SK-N-SH (cell line): ENCODE measurements around the gene DHRS13. TPM values are rescaled to one million over a fixed set of nuclear protein-coding genes. Genes with fewer than 3 reads are reported as not detected.

Experiments used
- CTCF ChIA-PET: fragments of 300-600, 350-600 bp; formaldehyde crosslinking; extraction: SDS; loops from one replicate; lab custom pipeline; 2021; lab: Yijun Ruan, JAX
- POLR2A ChIA-PET: fragments of 350-600 bp; sonication (Branson Sonifier 250); formaldehyde crosslinking; extraction: SDS; loops from one replicate; lab custom pipeline; 2020; ENCODE audit warnings: antibody characterized with exemption, inconsistent platforms; lab: Yijun Ruan, JAX
- DNase-seq: peaks from one replicate; pipeline ENCODE4 v3.0.0; 2012
- H2AFZ ChIP-seq: fragments of 200-600 bp; sonication (generic); 2 replicates; pipeline ENCODE4 v1.8.1; 2016; ENCODE audit warnings: antibody characterized with exemption, mild to moderate bottlenecking, low read depth
- H3F3A ChIP-seq: fragments of 200-600 bp; sonication (generic); replicated peaks from 2 replicates; pipeline ENCODE3; 2016; ENCODE audit warnings: antibody characterized with exemption, mild to moderate bottlenecking; ENCODE audit not compliant: insufficient read depth
- H3K27ac ChIP-seq, 2 experiments: fragments of 200-500 bp in 1 of 2; fragments of 200-600 bp in 1 of 2; sonication (Bioruptor generic) in 1 of 2; sonication (generic), shearing (Covaris generic) in 1 of 2; 2 replicates each; pipeline versions ENCODE4 v1.5.1 to v1.6.1; 2014 to 2016; ENCODE audit warnings: low read depth in 2 of 2, inconsistent platforms in 1 of 2, low read length in 1 of 2, mild to moderate bottlenecking in 1 of 2, mixed read lengths in 1 of 2
- H3K27me3 ChIP-seq: fragments of 200-600 bp; sonication (generic), shearing (Covaris generic); 2 replicates; pipeline ENCODE4 v1.6.1; 2016; ENCODE audit warnings: mixed run types; ENCODE audit not compliant: insufficient read depth
- H3K36me3 ChIP-seq, 2 experiments: fragments of 200-500 bp in 1 of 2; fragments of 200-600 bp in 1 of 2; sonication (Bioruptor generic) in 1 of 2; sonication (generic) in 1 of 2; replicated peaks in 1 of 2; 2 replicates each; pipeline versions ENCODE3 to v1.5.1; 2014 to 2016; ENCODE audit warnings: low read length in 1 of 2, mild to moderate bottlenecking in 1 of 2; ENCODE audit not compliant: insufficient read depth in 2 of 2, control insufficient read depth in 1 of 2
- H3K4me1 ChIP-seq, 2 experiments: fragments of 200-500 bp in 1 of 2; fragments of 200-600 bp in 1 of 2; sonication (Bioruptor generic) in 1 of 2; sonication (generic), shearing (Covaris generic) in 1 of 2; 2 replicates each; pipeline versions ENCODE4 v1.5.1 to v1.6.1; 2014 to 2016; ENCODE audit warnings: low read depth in 1 of 2, low read length in 1 of 2, mixed run types in 1 of 2; ENCODE audit not compliant: insufficient read depth in 2 of 2, control insufficient read depth in 1 of 2
- H3K4me2 ChIP-seq: fragments of 200-600 bp; sonication (generic), shearing (Covaris generic); 2 replicates; pipeline ENCODE4 v1.6.1; 2017; ENCODE audit warnings: mixed run types
- H3K4me3 ChIP-seq, 2 experiments: fragments of 200-500 bp in 1 of 2; fragments of 200-600 bp in 1 of 2; sonication (Bioruptor generic) in 1 of 2; sonication (generic), shearing (Covaris generic) in 1 of 2; 2 replicates each; pipeline versions ENCODE4 v1.5.1 to v1.8.1; 2014 to 2016; ENCODE audit warnings: low read depth in 2 of 2, inconsistent platforms in 1 of 2, low read length in 1 of 2, mild to moderate bottlenecking in 1 of 2, mixed read lengths in 1 of 2, moderate library complexity in 1 of 2
- H3K79me2 ChIP-seq: fragments of 200-600 bp; sonication (generic); 2 replicates; pipeline ENCODE4 v1.8.1; 2017; ENCODE audit warnings: mild to moderate bottlenecking; ENCODE audit not compliant: insufficient read depth
- H3K9ac ChIP-seq: fragments of 200-600 bp; sonication (generic); 2 replicates; pipeline ENCODE4 v1.6.1; 2017; ENCODE audit warnings: mixed run types
- H3K9me2 ChIP-seq: fragments of 200-600 bp; sonication (generic); 2 replicates; pipeline ENCODE4 v1.6.1; 2017; ENCODE audit warnings: mixed run types
- H3K9me3 ChIP-seq: fragments of 200-600 bp; sonication (generic); 2 replicates; pipeline ENCODE4 v1.6.1; 2017; ENCODE audit warnings: mixed run types, mild to moderate bottlenecking, moderate library complexity
- H4K20me1 ChIP-seq: fragments of 200-600 bp; sonication (generic); 2 replicates; pipeline ENCODE4 v1.6.1; 2017; ENCODE audit warnings: mild to moderate bottlenecking, mixed run types; ENCODE audit not compliant: insufficient read depth
- ELF1 ChIP-seq: IDR thresholded peaks from 2 replicates; pipeline ENCODE4 v1.4.0; 2012
- EP300 ChIP-seq, 2 experiments: IDR thresholded peaks; 2 replicates each; pipeline versions ENCODE4 v1.4.0 to v1.6.1; 2012; ENCODE audit warnings: borderline replicate concordance in 1 of 2, low read depth in 1 of 2, low read length in 1 of 2
- FOSL2 ChIP-seq: IDR thresholded peaks from 2 replicates; pipeline ENCODE4 v1.4.0; 2012; ENCODE audit warnings: low read depth, mild to moderate bottlenecking, moderate library complexity, borderline replicate concordance
- FOXJ3 ChIP-seq: sonication (generic); formaldehyde crosslinking; IDR thresholded peaks from 2 replicates; pipeline ENCODE4 v1.5.1; 2020; ENCODE audit warnings: mild to moderate bottlenecking, missing genetic modification reagents
- JUND ChIP-seq: IDR thresholded peaks from 2 replicates; pipeline ENCODE4 v1.4.0; 2012
- NFIC ChIP-seq: IDR thresholded peaks from 2 replicates; pipeline ENCODE4 v1.4.0; 2012; ENCODE audit warnings: borderline replicate concordance
- RAD21 ChIP-seq: IDR thresholded peaks from 2 replicates; pipeline ENCODE4 v1.6.1; 2012; ENCODE audit warnings: mild to moderate bottlenecking, low read length
- SIN3A ChIP-seq: IDR thresholded peaks from 2 replicates; pipeline ENCODE4 v1.6.1; 2012; ENCODE audit warnings: low read depth, mild to moderate bottlenecking, low read length, moderate library complexity, borderline replicate concordance
- SMC3 ChIP-seq: IDR thresholded peaks from 2 replicates; pipeline ENCODE4 v1.6.1; 2012; ENCODE audit warnings: low read depth, low read length, improper control_type of control experiment
- TAF1 ChIP-seq: IDR thresholded peaks from 2 replicates; pipeline ENCODE4 v1.6.1; 2012; ENCODE audit warnings: low read depth, mild to moderate bottlenecking, low read length, moderate library complexity, borderline replicate concordance
- WGBS: methylation state at CpG from one replicate; pipeline ENCODE4 v1.1.6; 2017; ENCODE audit warnings: low lambda C conversion rate; 5-methylcytosine and 5-hydroxymethylcytosine counted together
- polyA plus RNA-seq, 3 experiments: library from polyadenylated mRNA; depleted of rRNA; stranded (reverse); fragments of >200 nt; gene quantifications; 2 replicates each; pipeline ENCODE4 v1.2.3, GENCODE V29; 2012
- TF ChIP-seq, protein P1 (sequence below): IDR thresholded peaks from 2 replicates; pipeline ENCODE4 v1.4.0; 2012; ENCODE audit warnings: low read depth
- TF ChIP-seq, protein P2 (sequence below): fragments of 200-600 bp; sonication (generic); IDR thresholded peaks from 2 replicates; pipeline ENCODE4 v1.6.1; 2017; ENCODE audit warnings: antibody characterized with exemption, mild to moderate bottlenecking, moderate library complexity
- TF ChIP-seq, protein P3 (sequence below): IDR thresholded peaks from 2 replicates; pipeline ENCODE4 v1.4.0; 2012; ENCODE audit warnings: low read depth, borderline replicate concordance
- TF ChIP-seq, protein P4 (sequence below): IDR thresholded peaks from 2 replicates; pipeline ENCODE4; 2012

The DHRS13 gene
- polyA plus RNA-seq, 1 of the 3 experiments (the other 2 are of a cell fraction), result 7.4 TPM

DNA sequence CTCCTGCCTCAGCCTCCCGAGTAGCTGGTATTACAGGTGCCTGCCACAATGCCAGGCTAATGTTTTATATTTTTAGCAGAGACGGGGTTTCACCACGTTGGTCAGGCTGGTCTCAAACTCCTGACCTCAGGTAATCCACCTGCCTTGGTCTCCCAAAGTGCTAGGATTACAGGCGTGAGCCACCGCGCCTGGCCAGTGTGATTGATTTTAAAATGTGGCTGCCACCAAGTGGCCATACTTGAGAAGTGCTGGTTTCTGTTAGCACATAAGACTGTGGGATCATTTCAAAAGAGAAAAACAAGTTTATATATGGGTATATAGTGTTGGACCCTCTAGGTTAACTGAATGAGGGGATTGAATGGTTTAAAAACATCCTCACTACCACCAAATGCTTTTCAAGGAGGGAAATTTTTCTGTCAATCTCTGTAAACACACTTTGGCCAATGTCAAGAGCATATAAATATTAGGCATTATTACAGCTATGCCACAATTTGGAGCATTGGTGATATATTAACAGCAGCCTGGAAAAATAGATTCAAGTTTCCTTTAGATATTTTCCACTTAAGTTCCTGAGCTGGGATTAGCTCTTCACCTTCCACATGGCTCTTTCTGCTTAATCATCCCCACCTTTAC lies 13.5 kb upstream of the DHRS13 start:
- ChIA-PET POLR2A (no interaction called here), CTCF (interaction anchor here (0.6 to 5.2 kb wide), 24 partner anchors 9 to 592 kb away, joined by 3 to 44 read pairs (median 5); partner anchors contain the start of genes FLOT2, NEK8 and TLCD1)
- Histone ChIP-seq H2AFZ (no peak overlapping the region), H3K27ac (no peak overlapping the region), H3F3A (peaks cover 17% of the 10 kb centered on the region), H3K4me1 (no peaks in the 10 kb centered on the region), H3K36me3 (peaks cover 80 to 82% of the 10 kb centered on the region in 2 experiments), H4K20me1 (0 out of 2 replicates have a peak, but pooled peaks cover under 1% of the 10 kb centered on the region), H3K4me3 (peak overlapping the region in 1 of 2 experiments; percentile 33; a peak in 1 of 4 replicates), H3K79me2 (peaks cover 18% of the 10 kb centered on the region; the same call in 1 of the 2 replicates), H3K9me3 (no peaks in the 10 kb centered on the region), H3K27me3 (no peaks in the 10 kb centered on the region), H3K9me2 (no peaks in the 10 kb centered on the region), H3K9ac (no peak overlapping the region), H3K4me2 (no peak overlapping the region)
- WGBS, result 75% methylated on average over 6 of the region's 6 CpGs
- peak; percentile 49 for DNase-seq
- TF ChIP-seq SIN3A (no peak), ELF1 (no peak), EP300 (IDR thresholded peaks at IDR 0.05; ENCODE audit: borderline replicate concordance in 1 of 2, low read depth in 1 of 2, low read length in 1 of 2) (no peak), RAD21 (peak; percentile 62), SMC3 (peak; percentile 32; the same call in 1 of the 2 replicates), FOXJ3 (no peak), JUND (no peak), TAF1 (no peak), NFIC (no peak), FOSL2 (no peak)
- TF ChIP-seq, protein P1, sequence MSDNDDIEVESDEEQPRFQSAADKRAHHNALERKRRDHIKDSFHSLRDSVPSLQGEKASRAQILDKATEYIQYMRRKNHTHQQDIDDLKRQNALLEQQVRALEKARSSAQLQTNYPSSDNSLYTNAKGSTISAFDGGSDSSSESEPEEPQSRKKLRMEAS, result no peak
- TF ChIP-seq, protein P2, sequence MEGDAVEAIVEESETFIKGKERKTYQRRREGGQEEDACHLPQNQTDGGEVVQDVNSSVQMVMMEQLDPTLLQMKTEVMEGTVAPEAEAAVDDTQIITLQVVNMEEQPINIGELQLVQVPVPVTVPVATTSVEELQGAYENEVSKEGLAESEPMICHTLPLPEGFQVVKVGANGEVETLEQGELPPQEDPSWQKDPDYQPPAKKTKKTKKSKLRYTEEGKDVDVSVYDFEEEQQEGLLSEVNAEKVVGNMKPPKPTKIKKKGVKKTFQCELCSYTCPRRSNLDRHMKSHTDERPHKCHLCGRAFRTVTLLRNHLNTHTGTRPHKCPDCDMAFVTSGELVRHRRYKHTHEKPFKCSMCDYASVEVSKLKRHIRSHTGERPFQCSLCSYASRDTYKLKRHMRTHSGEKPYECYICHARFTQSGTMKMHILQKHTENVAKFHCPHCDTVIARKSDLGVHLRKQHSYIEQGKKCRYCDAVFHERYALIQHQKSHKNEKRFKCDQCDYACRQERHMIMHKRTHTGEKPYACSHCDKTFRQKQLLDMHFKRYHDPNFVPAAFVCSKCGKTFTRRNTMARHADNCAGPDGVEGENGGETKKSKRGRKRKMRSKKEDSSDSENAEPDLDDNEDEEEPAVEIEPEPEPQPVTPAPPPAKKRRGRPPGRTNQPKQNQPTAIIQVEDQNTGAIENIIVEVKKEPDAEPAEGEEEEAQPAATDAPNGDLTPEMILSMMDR, result peak; percentile 71
- TF ChIP-seq, protein P3, sequence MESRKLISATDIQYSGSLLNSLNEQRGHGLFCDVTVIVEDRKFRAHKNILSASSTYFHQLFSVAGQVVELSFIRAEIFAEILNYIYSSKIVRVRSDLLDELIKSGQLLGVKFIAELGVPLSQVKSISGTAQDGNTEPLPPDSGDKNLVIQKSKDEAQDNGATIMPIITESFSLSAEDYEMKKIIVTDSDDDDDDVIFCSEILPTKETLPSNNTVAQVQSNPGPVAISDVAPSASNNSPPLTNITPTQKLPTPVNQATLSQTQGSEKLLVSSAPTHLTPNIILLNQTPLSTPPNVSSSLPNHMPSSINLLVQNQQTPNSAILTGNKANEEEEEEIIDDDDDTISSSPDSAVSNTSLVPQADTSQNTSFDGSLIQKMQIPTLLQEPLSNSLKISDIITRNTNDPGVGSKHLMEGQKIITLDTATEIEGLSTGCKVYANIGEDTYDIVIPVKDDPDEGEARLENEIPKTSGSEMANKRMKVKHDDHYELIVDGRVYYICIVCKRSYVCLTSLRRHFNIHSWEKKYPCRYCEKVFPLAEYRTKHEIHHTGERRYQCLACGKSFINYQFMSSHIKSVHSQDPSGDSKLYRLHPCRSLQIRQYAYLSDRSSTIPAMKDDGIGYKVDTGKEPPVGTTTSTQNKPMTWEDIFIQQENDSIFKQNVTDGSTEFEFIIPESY, result no peak
- TF ChIP-seq, protein P4, sequence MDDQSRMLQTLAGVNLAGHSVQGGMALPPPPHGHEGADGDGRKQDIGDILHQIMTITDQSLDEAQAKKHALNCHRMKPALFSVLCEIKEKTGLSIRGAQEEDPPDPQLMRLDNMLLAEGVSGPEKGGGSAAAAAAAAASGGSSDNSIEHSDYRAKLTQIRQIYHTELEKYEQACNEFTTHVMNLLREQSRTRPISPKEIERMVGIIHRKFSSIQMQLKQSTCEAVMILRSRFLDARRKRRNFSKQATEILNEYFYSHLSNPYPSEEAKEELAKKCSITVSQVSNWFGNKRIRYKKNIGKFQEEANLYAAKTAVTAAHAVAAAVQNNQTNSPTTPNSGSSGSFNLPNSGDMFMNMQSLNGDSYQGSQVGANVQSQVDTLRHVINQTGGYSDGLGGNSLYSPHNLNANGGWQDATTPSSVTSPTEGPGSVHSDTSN, result no peak
